GM21737 (cell line): ENCODE data around the gene ORM2.

Experiments
- ATAC-seq: cut with Tn5 transposase; IDR thresholded peaks from one replicate; pipeline ENCODE4 v1.9.1; 2021; ENCODE audit warnings: mild to moderate bottlenecking, moderate library complexity; ENCODE audit not compliant: unreplicated experiment

Gene ORM2

DNA sequence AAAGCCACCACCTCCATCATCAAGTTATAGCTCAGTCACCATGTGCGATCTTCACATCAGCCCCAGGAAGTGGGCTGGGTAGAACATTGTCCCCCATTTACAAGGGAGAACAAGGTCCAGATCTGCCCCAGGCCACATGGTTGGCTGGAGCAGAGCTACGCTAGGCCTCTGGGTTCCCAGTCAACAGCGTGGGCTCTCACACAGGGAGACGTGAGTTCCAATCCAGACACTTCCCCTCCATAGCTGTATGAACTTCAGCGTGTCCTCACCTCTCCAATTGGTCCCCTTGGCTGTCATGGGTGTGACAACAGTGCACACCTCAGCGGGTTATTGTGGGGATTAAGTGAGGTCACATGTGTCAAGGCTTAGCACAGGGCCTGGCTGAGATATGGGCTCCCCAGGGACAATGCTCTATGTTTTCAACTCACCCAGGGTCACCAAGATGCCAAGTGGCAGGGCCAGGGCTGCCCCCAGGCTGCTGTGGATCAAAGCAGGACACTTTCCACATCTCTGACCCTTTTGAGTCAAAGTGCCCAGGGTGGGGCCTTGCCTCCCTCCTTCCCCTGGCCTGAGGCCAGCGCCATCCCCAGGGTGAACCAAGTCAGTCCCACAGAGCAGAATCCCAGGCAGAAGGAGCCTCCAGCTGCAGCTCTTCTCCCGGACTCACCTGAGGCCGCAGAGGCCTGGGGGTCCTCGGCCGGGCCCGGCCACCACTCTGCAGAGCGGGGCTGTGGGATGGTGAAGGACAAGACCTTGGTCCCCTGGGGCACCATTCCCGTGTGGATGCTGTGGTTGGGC, 38.3 kb downstream of the ORM2 start:
- no peak for ATAC-seq

DNA sequence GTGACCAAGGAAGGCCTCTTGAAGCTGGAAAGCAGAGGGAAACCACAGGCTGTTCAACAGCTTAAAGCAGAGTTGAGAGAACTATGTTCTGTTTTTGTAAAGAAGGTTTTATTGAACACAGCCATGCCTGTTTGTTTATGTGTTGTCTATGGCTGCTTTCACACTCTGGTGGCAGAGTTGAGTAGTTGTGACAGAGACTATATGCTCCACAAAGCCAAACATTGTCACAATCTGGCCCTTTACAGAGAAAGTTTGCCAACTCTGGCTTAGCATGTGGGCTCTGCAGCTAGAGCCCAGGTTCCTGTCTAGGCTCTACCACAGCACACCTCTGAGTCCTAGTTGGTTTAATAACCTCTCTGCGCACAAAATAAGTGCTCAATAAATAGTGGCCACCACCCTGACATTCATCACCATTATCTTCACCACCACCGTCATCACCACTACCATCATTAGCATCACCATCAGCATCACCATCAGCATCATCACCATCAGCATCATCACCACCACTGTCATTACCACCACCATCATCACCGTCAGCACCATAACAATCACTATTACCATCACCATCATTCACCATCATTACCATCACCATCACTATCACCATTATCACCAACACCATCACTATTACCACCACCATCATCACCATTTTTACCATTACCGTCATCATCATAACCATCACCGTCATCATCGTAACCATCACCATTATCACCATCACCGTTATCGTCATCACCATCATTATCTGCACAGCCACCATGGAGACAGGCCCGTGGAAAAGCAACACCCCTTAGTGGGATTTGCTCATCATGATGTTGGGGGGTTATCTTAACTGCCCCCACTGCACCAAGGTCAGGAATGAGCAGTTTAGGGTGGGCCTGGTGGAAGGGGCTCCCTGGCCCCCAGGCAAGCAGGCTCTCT, 39.8 kb downstream of the ORM2 start:
- no peak for ATAC-seq

- ATAC-seq, result no peak
These were observed 40.7 kb downstream of the ORM2 start for GRCh38 chr9:114370251-114370967.

DNA sequence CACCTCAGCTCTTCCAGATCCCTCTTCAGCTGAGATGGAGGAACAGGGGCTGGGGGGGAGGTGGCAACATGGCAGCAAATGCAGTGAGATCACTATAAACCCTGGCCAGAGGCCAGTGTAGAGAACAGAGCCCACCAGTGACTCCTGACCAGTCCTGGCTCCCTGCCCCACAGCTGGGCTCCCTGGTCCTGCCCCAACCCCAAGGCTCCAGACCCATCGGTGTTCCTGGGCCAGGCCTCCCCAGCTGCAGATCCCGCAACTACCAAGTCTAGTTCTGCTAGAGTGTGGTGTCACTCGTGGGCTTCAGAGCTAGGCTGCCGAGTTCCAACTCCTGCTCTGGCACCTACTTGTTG, 41.3 kb downstream of the ORM2 start:
- no peak for ATAC-seq

DNA sequence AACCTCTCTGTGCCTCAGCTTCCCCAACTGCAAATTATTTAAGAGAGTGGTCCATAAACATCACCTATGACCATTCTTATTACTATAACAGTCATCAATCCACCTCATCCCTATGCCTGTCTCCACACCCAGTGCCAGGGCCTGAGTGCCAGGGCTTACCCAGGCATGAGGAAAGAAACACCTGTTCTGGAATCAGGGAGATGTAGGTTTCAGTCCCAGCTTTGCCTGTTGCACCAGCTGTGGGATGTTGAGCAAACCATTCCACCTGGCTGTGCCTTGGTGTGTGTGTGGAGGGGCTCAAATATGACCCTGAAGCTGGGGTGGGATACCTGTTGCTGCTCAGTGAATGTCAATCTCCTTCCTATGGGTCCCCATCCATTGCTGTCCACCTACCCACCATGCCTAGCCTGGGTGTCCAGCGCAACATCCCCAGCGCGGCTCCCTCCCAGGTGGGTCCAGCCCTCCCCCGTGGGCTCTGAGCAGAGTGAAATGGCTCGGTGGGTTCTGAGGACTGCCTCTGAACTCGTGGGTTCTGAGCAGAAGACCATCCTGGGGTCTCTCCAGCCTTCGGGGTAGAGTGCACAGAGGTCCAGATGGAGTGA, 41.8 kb downstream of the ORM2 start:
- no peak for ATAC-seq

DNA sequence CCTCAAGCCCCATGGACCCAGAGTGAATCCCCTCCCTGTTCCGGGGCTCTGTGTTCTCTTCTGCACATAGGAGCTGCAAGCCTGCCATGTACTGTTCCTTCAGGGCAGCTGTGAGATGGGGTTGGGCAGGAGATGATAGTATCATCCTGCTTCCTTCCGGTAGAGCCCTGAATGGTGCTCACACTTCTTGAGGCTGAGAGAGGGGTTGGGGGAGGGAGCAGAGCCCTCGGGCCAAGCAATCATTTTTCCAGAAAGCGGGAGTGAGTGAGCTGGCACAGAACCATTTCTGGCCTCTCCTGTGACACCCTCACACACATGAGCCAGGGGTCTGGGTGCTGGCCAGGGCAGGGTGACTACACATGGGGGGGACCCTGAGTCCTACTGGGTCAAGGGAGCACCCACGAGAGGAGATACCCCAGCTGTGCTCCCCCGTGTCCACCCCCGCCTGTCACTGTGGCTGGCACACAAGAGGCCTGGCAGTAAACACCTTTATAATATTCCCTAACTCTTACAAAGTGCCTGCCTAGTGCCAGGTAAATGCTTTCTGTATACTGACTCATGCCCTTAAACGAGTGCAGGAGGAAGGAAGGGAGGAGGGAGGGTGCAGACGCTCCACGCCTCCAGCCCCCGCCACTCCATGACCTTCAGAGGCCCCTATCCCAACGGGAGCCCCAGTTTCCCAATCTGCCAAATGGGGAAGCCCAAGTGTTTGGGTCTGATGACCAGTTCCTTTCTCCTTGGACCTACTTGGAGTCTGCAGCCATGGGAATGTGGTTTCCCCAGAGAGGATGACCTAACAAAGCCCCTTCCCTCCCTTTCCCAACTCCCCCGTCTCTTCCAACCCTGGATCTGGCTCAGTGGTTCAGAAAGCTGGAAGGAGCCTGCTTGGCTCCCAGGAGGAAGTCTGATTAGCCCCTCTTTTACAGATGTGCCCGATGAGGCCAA, 42.6 kb downstream of the ORM2 start:
- peak; percentile 33 for ATAC-seq

- peak; percentile 91 for ATAC-seq
These were observed 43.3 kb downstream of the ORM2 start for GRCh38 chr9:114372921-114373448.

DNA sequence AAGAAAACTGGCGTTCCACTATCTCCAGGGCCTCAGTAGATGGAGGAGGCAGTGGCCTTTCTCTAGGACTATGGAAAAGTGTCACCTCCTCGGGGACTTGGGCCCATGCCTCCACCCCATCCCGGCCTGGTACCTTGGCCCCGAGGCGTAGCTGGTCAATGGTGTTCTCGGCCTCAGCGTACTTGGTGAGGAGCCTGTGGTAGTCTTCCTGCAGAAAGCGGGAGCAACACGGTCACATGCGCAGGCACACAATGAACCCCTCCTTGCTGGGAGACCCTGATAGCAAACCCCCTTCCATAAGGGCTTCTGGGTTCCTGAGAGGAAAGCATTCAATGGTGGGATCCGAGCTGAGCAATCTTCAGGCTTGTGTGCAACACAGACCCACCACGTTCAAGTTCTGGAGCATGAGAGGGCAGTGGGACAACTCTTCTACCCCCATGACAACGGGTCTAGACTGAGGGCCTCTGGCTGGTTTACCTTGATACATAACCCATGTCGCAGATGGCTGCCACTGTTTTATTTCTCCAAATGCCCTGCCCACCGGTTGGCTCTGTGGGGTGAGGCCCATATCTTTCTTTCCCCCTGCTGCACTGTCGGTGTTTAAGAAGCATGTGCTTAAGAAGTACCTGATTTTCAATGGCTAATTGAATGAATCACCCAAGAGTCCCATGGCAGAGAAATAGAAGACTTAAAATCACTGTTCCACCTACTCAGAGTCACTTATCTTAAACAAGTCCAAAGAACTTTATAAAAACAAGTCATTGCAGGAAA, 44.5 kb downstream of the ORM2 start:
- ATAC-seq, result no peak

DNA sequence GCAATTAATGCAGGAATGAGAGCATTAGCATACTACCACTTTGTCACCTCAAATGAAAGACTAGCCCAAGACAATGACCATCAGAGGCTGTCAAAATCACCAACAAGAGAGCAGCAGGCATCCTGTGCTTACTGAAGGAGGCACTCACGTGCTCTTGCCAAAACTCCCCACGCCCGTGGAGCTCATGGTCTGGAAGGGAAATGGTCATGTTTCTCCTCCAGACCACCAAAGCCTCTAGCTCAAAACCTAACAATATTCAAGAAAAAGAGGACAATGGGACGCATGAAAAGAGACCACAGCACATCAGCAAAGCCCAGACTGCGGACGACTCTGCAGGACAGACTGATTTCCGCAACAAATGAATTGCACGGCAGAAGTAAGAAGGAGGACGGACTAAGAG, 45.3 kb downstream of the ORM2 start:
- no peak for ATAC-seq

DNA sequence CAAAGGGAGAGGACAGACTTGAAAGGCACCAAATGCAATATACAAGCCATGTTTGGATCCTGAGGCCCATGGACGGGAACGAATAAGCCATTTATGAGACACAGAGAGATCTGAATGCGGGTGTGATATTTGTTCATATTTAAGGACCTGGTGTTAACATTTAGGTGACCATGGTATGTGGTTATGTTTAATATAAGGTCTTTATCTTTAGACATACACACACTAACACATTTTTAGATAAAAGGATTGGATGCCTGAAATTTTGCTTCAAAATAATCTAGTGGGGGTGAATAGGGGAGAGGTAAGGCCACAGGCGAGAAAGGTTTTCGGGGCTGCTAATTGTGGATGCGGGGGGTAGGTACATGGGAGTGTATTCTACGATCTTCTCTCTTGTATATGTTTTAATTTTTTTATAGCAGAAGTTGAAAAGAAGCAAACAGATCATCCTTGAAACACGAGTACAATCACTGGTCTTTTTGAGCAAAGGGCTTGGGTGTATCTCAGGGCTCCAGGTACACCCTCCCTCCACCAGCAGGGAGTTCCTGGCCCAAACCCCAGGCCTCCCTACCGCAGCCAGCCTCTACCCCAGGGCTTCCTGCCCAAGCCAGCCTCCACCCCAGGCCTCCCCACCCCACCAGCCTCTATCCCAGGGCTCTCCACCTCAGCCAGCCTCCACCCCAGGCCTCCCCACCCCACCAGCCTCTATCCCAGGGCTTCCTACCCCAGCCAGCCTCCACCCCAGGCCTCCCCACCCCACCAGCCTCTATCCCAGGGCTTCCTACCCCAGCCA, 45.9 kb downstream of the ORM2 start:
- ATAC-seq, result no peak

DNA sequence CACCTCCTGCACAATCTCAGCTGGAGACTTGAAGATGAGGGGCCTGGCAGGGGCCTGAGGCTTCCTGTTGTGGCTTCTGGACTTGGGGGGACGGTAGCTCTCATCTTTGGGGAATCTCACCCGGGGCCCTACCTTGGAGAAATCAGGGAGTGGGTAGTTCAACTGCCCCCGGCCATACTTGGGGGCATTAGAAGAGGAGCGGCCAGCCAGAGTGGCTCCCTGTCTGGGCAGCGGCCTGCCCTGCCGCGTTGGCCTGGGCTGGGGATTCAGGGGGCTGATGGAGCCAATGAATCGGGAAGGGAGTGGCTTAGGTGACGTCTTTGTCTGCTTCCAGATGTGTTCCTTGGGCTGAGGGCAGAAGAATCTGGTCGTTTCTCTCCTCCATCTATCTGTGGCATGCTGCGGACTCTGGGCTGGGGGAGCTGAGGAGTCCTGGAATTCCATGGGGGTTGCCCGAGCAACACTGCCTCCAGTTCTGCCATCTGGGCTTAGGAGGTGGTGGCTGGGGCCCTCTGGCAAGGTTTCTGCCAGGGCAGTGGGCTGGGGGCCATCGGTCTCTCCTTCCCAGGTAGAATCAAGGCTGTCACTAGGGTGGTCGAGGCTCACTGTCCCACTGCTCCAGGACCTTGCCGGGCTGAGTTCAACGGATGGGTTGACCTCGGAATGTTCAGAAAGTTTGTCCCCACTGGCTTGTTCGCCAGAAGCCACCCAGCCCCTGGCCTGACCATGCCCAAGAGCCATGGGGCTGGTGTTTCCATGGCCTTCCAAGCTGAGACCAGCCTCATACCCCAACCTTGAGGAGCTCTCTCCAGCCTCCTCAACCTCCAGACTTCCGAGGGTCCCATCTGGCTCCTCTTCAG, 47.1 kb downstream of the ORM2 start:
- no peak for ATAC-seq

GRCh38 chr9:114378016-114378415, 48.3 kb downstream of the ORM2 start:
- no peak for ATAC-seq

GRCh38 chr9:114378883-114379282, 49.2 kb downstream of the ORM2 start:
- ATAC-seq, result no peak
